K562 (cell line): ENCODE data around the gene ANKRD34A.

Experiments
- ATF1 ChIP-seq, 2 experiments: fragments of 450-650 bp in 1 of 2; IDR thresholded peaks; 2 replicates each; pipeline ENCODE4 v1.6.1; 2016; ENCODE audit warnings: missing compliant biosample characterization in 1 of 2, missing genetic modification characterization in 1 of 2
- EZH2 ChIP-seq: IDR thresholded peaks from 2 replicates; pipeline ENCODE4 v1.6.1; 2012; ENCODE audit warnings: low read depth, mild to moderate bottlenecking, inconsistent platforms, low read length, borderline replicate concordance
- MAFK ChIP-seq: IDR thresholded peaks from 2 replicates; pipeline ENCODE4 v1.6.1; 2011; ENCODE audit warnings: low read length, improper control_type of control experiment
- SREBF1 ChIP-seq: fragments of 150-350 bp; IDR thresholded peaks from 2 replicates; pipeline ENCODE4 v1.6.1; 2014; ENCODE audit warnings: antibody characterized with exemption, low read depth, low read length, borderline replicate concordance
- TAF1 ChIP-seq: IDR thresholded peaks from 2 replicates; pipeline ENCODE4 v1.6.1; 2011; ENCODE audit warnings: mild to moderate bottlenecking, low read length, moderate library complexity; ENCODE audit not compliant: insufficient read depth, control insufficient read depth, severe bottlenecking; ENCODE audit errors: extremely low read depth
- ZFX ChIP-seq: sonication (generic); formaldehyde crosslinking; IDR thresholded peaks from 2 replicates; pipeline ENCODE4 v1.8.0; 2022; ENCODE audit warnings: mild to moderate bottlenecking, missing genetic modification reagents, moderate library complexity
- ZNF324 ChIP-seq: fragments of 250-450 bp; sonication (Bioruptor Pico); IDR thresholded peaks from 2 replicates; pipeline ENCODE4 v1.4.0; 2020; ENCODE audit warnings: mild to moderate bottlenecking
- TF ChIP-seq, protein P1 (sequence below): sonication (generic); formaldehyde crosslinking; IDR thresholded peaks from 2 replicates; pipeline ENCODE4 v1.8.1; 2023; ENCODE audit warnings: mild to moderate bottlenecking, missing genetic modification reagents
- TF ChIP-seq, protein P2 (sequence below), 3 experiments: IDR thresholded peaks in 2 of 3; conservative IDR thresholded peaks in 1 of 3; 2 replicates each; pipeline ENCODE4 v1.5.1; 2011 to 2012; ENCODE audit warnings: low read length in 3 of 3, mild to moderate bottlenecking in 3 of 3, control low read depth in 2 of 3, improper control_type of control experiment in 1 of 3, inconsistent platforms in 1 of 3, low read depth in 1 of 3, mixed read lengths in 1 of 3, moderate library complexity in 1 of 3; ENCODE audit not compliant: insufficient read depth in 2 of 3
- TF ChIP-seq, protein P3 (sequence below): sonication (generic); formaldehyde crosslinking; IDR thresholded peaks from 2 replicates; pipeline ENCODE4 v1.9.0; 2022; ENCODE audit warnings: mild to moderate bottlenecking, missing genetic modification reagents
- TF ChIP-seq, protein P4 (sequence below): sonication (generic); formaldehyde crosslinking; IDR thresholded peaks from 2 replicates; pipeline ENCODE4 v1.8.1; 2022; ENCODE audit warnings: missing genetic modification reagents
- TF ChIP-seq, protein P5 (sequence below): fragments of 450-650 bp; formaldehyde crosslinking; IDR thresholded peaks from 2 replicates; pipeline ENCODE4 v1.4.0; 2020; ENCODE audit warnings: mild to moderate bottlenecking, moderate library complexity

DNA sequence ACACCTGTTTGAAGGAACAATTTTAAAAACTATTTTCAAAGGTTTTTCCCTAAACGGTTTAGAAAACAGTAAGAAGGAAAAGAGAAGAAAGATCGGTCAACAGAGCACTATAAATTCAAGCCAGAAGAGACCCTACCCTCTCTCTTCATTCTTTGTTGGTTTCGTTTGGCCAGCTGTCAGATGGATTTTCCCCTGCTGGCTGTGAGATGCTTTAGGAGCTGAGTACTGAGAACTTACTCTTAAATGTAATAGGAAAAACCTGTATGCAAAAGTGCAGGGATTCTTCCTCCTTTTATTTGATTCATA is 33.3 kb upstream of the ANKRD34A start:
- TF ChIP-seq, protein P1, sequence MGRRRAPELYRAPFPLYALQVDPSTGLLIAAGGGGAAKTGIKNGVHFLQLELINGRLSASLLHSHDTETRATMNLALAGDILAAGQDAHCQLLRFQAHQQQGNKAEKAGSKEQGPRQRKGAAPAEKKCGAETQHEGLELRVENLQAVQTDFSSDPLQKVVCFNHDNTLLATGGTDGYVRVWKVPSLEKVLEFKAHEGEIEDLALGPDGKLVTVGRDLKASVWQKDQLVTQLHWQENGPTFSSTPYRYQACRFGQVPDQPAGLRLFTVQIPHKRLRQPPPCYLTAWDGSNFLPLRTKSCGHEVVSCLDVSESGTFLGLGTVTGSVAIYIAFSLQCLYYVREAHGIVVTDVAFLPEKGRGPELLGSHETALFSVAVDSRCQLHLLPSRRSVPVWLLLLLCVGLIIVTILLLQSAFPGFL (CRISPR knock-in tag): no peak
- TF ChIP-seq ZFX (CRISPR knock-in tag) (no peak), TAF1 (no peak), EZH2 (no peak), ZNF324 (CRISPR knock-in tag) (no peak), ATF1 (CRISPR knock-in tag; IDR thresholded peaks at IDR 0.05) (no peak), ATF1 (tag; IDR thresholded peaks at IDR 0.05) (no peak), SREBF1 (no peak), MAFK (no peak)
- TF ChIP-seq, protein P2, sequence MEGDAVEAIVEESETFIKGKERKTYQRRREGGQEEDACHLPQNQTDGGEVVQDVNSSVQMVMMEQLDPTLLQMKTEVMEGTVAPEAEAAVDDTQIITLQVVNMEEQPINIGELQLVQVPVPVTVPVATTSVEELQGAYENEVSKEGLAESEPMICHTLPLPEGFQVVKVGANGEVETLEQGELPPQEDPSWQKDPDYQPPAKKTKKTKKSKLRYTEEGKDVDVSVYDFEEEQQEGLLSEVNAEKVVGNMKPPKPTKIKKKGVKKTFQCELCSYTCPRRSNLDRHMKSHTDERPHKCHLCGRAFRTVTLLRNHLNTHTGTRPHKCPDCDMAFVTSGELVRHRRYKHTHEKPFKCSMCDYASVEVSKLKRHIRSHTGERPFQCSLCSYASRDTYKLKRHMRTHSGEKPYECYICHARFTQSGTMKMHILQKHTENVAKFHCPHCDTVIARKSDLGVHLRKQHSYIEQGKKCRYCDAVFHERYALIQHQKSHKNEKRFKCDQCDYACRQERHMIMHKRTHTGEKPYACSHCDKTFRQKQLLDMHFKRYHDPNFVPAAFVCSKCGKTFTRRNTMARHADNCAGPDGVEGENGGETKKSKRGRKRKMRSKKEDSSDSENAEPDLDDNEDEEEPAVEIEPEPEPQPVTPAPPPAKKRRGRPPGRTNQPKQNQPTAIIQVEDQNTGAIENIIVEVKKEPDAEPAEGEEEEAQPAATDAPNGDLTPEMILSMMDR (IDR thresholded peaks at IDR 0.05 in 2 of 3, conservative IDR thresholded peaks at IDR 0.05 in 1 of 3; ENCODE audit: insufficient read depth in 2 of 3, low read depth in 1 of 3, low read length in 3 of 3): no peak
- TF ChIP-seq, protein P3, sequence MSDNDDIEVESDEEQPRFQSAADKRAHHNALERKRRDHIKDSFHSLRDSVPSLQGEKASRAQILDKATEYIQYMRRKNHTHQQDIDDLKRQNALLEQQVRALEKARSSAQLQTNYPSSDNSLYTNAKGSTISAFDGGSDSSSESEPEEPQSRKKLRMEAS (CRISPR knock-in tag): no peak
- TF ChIP-seq, protein P4, sequence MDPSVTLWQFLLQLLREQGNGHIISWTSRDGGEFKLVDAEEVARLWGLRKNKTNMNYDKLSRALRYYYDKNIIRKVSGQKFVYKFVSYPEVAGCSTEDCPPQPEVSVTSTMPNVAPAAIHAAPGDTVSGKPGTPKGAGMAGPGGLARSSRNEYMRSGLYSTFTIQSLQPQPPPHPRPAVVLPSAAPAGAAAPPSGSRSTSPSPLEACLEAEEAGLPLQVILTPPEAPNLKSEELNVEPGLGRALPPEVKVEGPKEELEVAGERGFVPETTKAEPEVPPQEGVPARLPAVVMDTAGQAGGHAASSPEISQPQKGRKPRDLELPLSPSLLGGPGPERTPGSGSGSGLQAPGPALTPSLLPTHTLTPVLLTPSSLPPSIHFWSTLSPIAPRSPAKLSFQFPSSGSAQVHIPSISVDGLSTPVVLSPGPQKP (CRISPR knock-in tag): no peak
- TF ChIP-seq, protein P5, sequence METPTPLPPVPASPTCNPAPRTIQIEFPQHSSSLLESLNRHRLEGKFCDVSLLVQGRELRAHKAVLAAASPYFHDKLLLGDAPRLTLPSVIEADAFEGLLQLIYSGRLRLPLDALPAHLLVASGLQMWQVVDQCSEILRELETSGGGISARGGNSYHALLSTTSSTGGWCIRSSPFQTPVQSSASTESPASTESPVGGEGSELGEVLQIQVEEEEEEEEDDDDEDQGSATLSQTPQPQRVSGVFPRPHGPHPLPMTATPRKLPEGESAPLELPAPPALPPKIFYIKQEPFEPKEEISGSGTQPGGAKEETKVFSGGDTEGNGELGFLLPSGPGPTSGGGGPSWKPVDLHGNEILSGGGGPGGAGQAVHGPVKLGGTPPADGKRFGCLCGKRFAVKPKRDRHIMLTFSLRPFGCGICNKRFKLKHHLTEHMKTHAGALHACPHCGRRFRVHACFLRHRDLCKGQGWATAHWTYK: no peak
